Trophoblast cell (in vitro differentiated cells and primary cell): ENCODE data around the gene DSCAM.

ENCODE experiments used
- DNase-seq, 2 donors: peaks; one replicate each; pipeline ENCODE4 v3.0.0-alpha.2; 2016
- H2AFZ ChIP-seq: 2 replicates; pipeline ENCODE4 v1.6.1; 2013; ENCODE audit warnings: low read length, moderate library complexity, mild to moderate bottlenecking; ENCODE audit not compliant: insufficient read depth, poor library complexity
- H2AK5ac ChIP-seq: 2 replicates; pipeline ENCODE4 v1.6.1; 2013; ENCODE audit warnings: mild to moderate bottlenecking, low read length
- H2BK120ac ChIP-seq: 2 replicates; pipeline ENCODE4 v1.6.1; 2013; ENCODE audit warnings: low read length, mild to moderate bottlenecking, moderate library complexity; ENCODE audit not compliant: insufficient read depth, poor library complexity
- H2BK12ac ChIP-seq: 2 replicates; pipeline ENCODE4 v1.6.1; 2013; ENCODE audit warnings: mild to moderate bottlenecking, low read length, moderate library complexity
- H2BK5ac ChIP-seq: 2 replicates; pipeline ENCODE4 v1.6.1; 2013; ENCODE audit warnings: low read length, low read depth, moderate library complexity, mild to moderate bottlenecking; ENCODE audit not compliant: poor library complexity
- H3K14ac ChIP-seq: 2 replicates; pipeline ENCODE4 v1.6.1; 2013; ENCODE audit warnings: mild to moderate bottlenecking, low read length
- H3K18ac ChIP-seq: 2 replicates; pipeline ENCODE4 v1.6.1; 2013; ENCODE audit warnings: mild to moderate bottlenecking, low read length
- H3K23ac ChIP-seq: 2 replicates; pipeline ENCODE4 v1.6.1; 2013; ENCODE audit warnings: low read length
- H3K27ac ChIP-seq: 2 replicates; pipeline ENCODE4 v1.5.1; 2013; ENCODE audit warnings: low read depth, mild to moderate bottlenecking, inconsistent platforms, low read length, moderate library complexity
- H3K27me3 ChIP-seq: 2 replicates; pipeline ENCODE4 v1.6.1; 2013; ENCODE audit warnings: inconsistent platforms, mild to moderate bottlenecking, low read length, moderate library complexity; ENCODE audit not compliant: insufficient read depth
- H3K36me3 ChIP-seq, 2 experiments: 1 replicate in 1 of 2; 2 replicates in 1 of 2; pipeline ENCODE4 v1.6.1; 2013; ENCODE audit warnings: low read length in 2 of 2, mild to moderate bottlenecking in 2 of 2, moderate library complexity in 1 of 2; ENCODE audit not compliant: insufficient read depth in 2 of 2, control insufficient read depth in 1 of 2
- H3K4ac ChIP-seq: 2 replicates; pipeline ENCODE4 v1.6.1; 2013; ENCODE audit warnings: low read depth, mild to moderate bottlenecking, low read length, moderate library complexity
- H3K4me1 ChIP-seq, 2 experiments: 1 replicate in 1 of 2; 2 replicates in 1 of 2; pipeline ENCODE4 v1.6.1; 2013; ENCODE audit warnings: low read length in 2 of 2, mild to moderate bottlenecking in 2 of 2, moderate library complexity in 1 of 2; ENCODE audit not compliant: insufficient read depth in 2 of 2, control insufficient read depth in 1 of 2
- H3K4me2 ChIP-seq: 2 replicates; pipeline ENCODE4 v1.6.1; 2013; ENCODE audit warnings: inconsistent platforms, mild to moderate bottlenecking, low read length, moderate library complexity
- H3K4me3 ChIP-seq: 2 replicates; pipeline ENCODE4 v1.5.1; 2013; ENCODE audit warnings: mild to moderate bottlenecking, low read depth, low read length, inconsistent platforms
- H3K79me1 ChIP-seq: one replicate; pipeline ENCODE4 v1.6.1; 2013; ENCODE audit warnings: low read length
- H3K79me2 ChIP-seq: 2 replicates; pipeline ENCODE4 v1.6.1; 2013; ENCODE audit warnings: low read length, mild to moderate bottlenecking; ENCODE audit not compliant: control insufficient read depth, insufficient read depth, poor library complexity
- H3K9ac ChIP-seq: 2 replicates; pipeline ENCODE4 v1.6.1; 2013; ENCODE audit warnings: mild to moderate bottlenecking, low read length
- H3K9me3 ChIP-seq: 2 replicates; pipeline ENCODE4 v1.6.1; 2013; ENCODE audit warnings: low read depth, mild to moderate bottlenecking, control low read depth, inconsistent platforms, low read length; ENCODE audit not compliant: insufficient read depth
- H4K12ac ChIP-seq: 2 replicates; pipeline ENCODE4 v1.6.1; 2013; ENCODE audit warnings: low read depth, mild to moderate bottlenecking, low read length, moderate library complexity
- H4K8ac ChIP-seq: 2 replicates; pipeline ENCODE4 v1.6.1; 2013; ENCODE audit warnings: low read depth, mild to moderate bottlenecking, low read length, moderate library complexity
- H4K91ac ChIP-seq: one replicate; pipeline ENCODE4 v1.6.1; 2013; ENCODE audit warnings: low read depth, mild to moderate bottlenecking, low read length, moderate library complexity
- WGBS: extraction: QIAGEN DNeasy Blood & Tissue Kit; methylation state at CpG from one replicate; pipeline ENCODE4 v1.1.7; 2013; ENCODE audit warnings: missing lambda C conversion rate; ENCODE audit not compliant: insufficient read length, insufficient coverage; ENCODE audit errors: extremely low coverage; 5-methylcytosine and 5-hydroxymethylcytosine counted together

DSCAM gene

GRCh38 chr21:40015818-40016217 is 831.1 kb downstream of the DSCAM start:
- no peak overlapping the region for H3K27ac ChIP-seq
- no peak overlapping the region for H4K12ac ChIP-seq
- no peak overlapping the region for H3K4ac ChIP-seq
- H3K4me2 ChIP-seq = no peak overlapping the region
- no peak overlapping the region for H4K91ac ChIP-seq
- no peak overlapping the region for H2BK12ac ChIP-seq
- no peak overlapping the region for H4K8ac ChIP-seq
- H3K79me1 ChIP-seq = no peaks in the 10 kb centered on the region
- H2BK120ac ChIP-seq = no peak overlapping the region
- H3K9me3 ChIP-seq = peaks cover 10% of the 10 kb centered on the region
- DNase-seq = no peak
- no peak overlapping the region for H2BK5ac ChIP-seq
- H3K14ac ChIP-seq = no peak overlapping the region
- H2AK5ac ChIP-seq = no peak overlapping the region
- no peaks in the 10 kb centered on the region for H3K36me3 ChIP-seq
- no peaks in the 10 kb centered on the region for H3K79me2 ChIP-seq
- no peak overlapping the region for H3K4me3 ChIP-seq
- H2AFZ ChIP-seq = no peak overlapping the region
- WGBS = no CpG with 5 or more reads among the region's 3 CpGs
- H3K23ac ChIP-seq = no peak overlapping the region
- no peak overlapping the region for H3K9ac ChIP-seq
- no peak overlapping the region for H3K18ac ChIP-seq
- H3K27me3 ChIP-seq = no peaks in the 10 kb centered on the region
- no peaks in the 10 kb centered on the region for H3K4me1 ChIP-seq

GRCh38 chr21:40014394-40014793 is 832.6 kb downstream of the DSCAM start:
- Histone ChIP-seq H4K8ac (no peak overlapping the region), H2BK5ac (no peak overlapping the region), H3K27ac (no peak overlapping the region), H2BK120ac (no peak overlapping the region), H3K9me3 (peaks cover 8% of the 10 kb centered on the region), H3K4me2 (no peak overlapping the region), H3K79me1 (no peaks in the 10 kb centered on the region), H4K91ac (no peak overlapping the region), H3K36me3 (no peaks in the 10 kb centered on the region), H3K79me2 (no peaks in the 10 kb centered on the region), H3K27me3 (no peaks in the 10 kb centered on the region), H3K18ac (no peak overlapping the region), H3K4ac (no peak overlapping the region), H3K9ac (no peak overlapping the region), H4K12ac (no peak overlapping the region), H2BK12ac (no peak overlapping the region), H3K4me3 (no peak overlapping the region), H2AK5ac (no peak overlapping the region), H3K14ac (no peak overlapping the region), H3K23ac (no peak overlapping the region), H3K4me1 (no peaks in the 10 kb centered on the region), H2AFZ (no peak overlapping the region)
- no peak for DNase-seq
- no CpG with 5 or more reads among the region's 9 CpGs for WGBS

- H3K27me3 ChIP-seq = no peaks in the 10 kb centered on the region
- no peak overlapping the region for H2BK5ac ChIP-seq
- no peak overlapping the region for H3K14ac ChIP-seq
- H3K4me3 ChIP-seq = no peak overlapping the region
- no peak overlapping the region for H4K8ac ChIP-seq
- no peak overlapping the region for H3K4me2 ChIP-seq
- H3K9ac ChIP-seq = no peak overlapping the region
- H3K79me1 ChIP-seq = no peaks in the 10 kb centered on the region
- no peaks in the 10 kb centered on the region for H3K4me1 ChIP-seq
- no peaks in the 10 kb centered on the region for H3K79me2 ChIP-seq
- no peak overlapping the region for H2AK5ac ChIP-seq
- H3K4ac ChIP-seq = no peak overlapping the region
- no peak overlapping the region for H2BK12ac ChIP-seq
- H2BK120ac ChIP-seq = no peak overlapping the region
- H3K36me3 ChIP-seq = no peaks in the 10 kb centered on the region
- WGBS = no CpG with 5 or more reads among the region's 26 CpGs
- H3K27ac ChIP-seq = no peak overlapping the region
- no peak overlapping the region for H2AFZ ChIP-seq
- no peak for DNase-seq
- H4K91ac ChIP-seq = no peak overlapping the region
- H3K18ac ChIP-seq = no peak overlapping the region
- no peak overlapping the region for H3K23ac ChIP-seq
- no peak overlapping the region for H4K12ac ChIP-seq
- H3K9me3 ChIP-seq = peaks cover 5% of the 10 kb centered on the region
Observed at GRCh38 chr21:40013001-40013735, 833.8 kb downstream of the DSCAM start.

GRCh38 chr21:40011371-40011770 is 835.6 kb downstream of the DSCAM start:
- H2BK12ac ChIP-seq = no peak overlapping the region
- no peak overlapping the region for H3K27ac ChIP-seq
- no peak overlapping the region for H2AFZ ChIP-seq

More at GRCh38 chr21:40011371-40011770, 835.6 kb downstream of the DSCAM start:
- no peak overlapping the region for H3K23ac ChIP-seq
- no peaks in the 10 kb centered on the region for H3K79me1 ChIP-seq
- no peak overlapping the region for H4K12ac ChIP-seq
- H2BK120ac ChIP-seq = no peak overlapping the region
- H2AK5ac ChIP-seq = no peak overlapping the region
- no peaks in the 10 kb centered on the region for H3K36me3 ChIP-seq
- H3K9ac ChIP-seq = no peak overlapping the region
- H3K27me3 ChIP-seq = no peaks in the 10 kb centered on the region
- H3K4me1 ChIP-seq = no peaks in the 10 kb centered on the region
- H3K14ac ChIP-seq = no peak overlapping the region
- DNase-seq = no peak
- no peak overlapping the region for H3K18ac ChIP-seq
- H3K4me2 ChIP-seq = no peak overlapping the region
- no peak overlapping the region for H4K8ac ChIP-seq
- no peak overlapping the region for H3K4me3 ChIP-seq
- no CpG with 5 or more reads among the region's 1 CpG for WGBS
- peaks cover 7% of the 10 kb centered on the region for H3K9me3 ChIP-seq
- no peak overlapping the region for H4K91ac ChIP-seq
- H2BK5ac ChIP-seq = no peak overlapping the region
- no peaks in the 10 kb centered on the region for H3K79me2 ChIP-seq
- H3K4ac ChIP-seq = no peak overlapping the region
